RWPE2 (cell line): ENCODE measurements around the gene ADA.

Experiments
- ATAC-seq: fragments of 200-7000 bp; cut with Tn5 transposase; 3 replicates; pipeline ENCODE4 v1.9.1; 2021; ENCODE audit warnings: low read depth
- DNase-seq: peaks from one replicate; pipeline ENCODE4 v3.0.0-alpha.2; 2020; ENCODE audit warnings: low spot score
- H3K27ac ChIP-seq: fragments of 450-650 bp; 2 replicates; pipeline ENCODE4 v1.5.1; 2017; ENCODE audit warnings: mild to moderate bottlenecking; ENCODE audit not compliant: poor library complexity, severe bottlenecking
- H3K27me3 ChIP-seq: fragments of 250-450 bp; sonication (Bioruptor Pico); 2 replicates; pipeline ENCODE4 v1.5.1; 2021; ENCODE audit warnings: mild to moderate bottlenecking, moderate library complexity; ENCODE audit not compliant: insufficient read depth, poor library complexity, severe bottlenecking
- H3K36me3 ChIP-seq: fragments of 250-450 bp; sonication (Bioruptor Pico); 2 replicates; pipeline ENCODE4 v1.5.1; 2020; ENCODE audit warnings: low read depth, mild to moderate bottlenecking, moderate library complexity
- H3K4me1 ChIP-seq: fragments of 250-450 bp; sonication (Bioruptor Pico); 2 replicates; pipeline ENCODE4 v1.5.1; 2021; ENCODE audit warnings: mild to moderate bottlenecking, moderate library complexity; ENCODE audit not compliant: insufficient read depth, poor library complexity, severe bottlenecking
- H3K4me3 ChIP-seq: fragments of 250-450 bp; sonication (Bioruptor Pico); 2 replicates; pipeline ENCODE4 v1.5.1; 2021; ENCODE audit warnings: mild to moderate bottlenecking, moderate library complexity; ENCODE audit not compliant: severe bottlenecking
- H3K9me3 ChIP-seq: fragments of 250-450 bp; sonication (Bioruptor Pico); 2 replicates; pipeline ENCODE4 v1.5.1; 2021; ENCODE audit warnings: mild to moderate bottlenecking, moderate library complexity; ENCODE audit not compliant: severe bottlenecking
- TF ChIP-seq, protein P1 (sequence below): fragments of 450-650 bp; IDR thresholded peaks from one replicate; pipeline ENCODE4 v1.5.1; 2017; ENCODE audit warnings: mild to moderate bottlenecking, moderate library complexity; ENCODE audit not compliant: poor library complexity, severe bottlenecking

The ADA gene

DNA sequence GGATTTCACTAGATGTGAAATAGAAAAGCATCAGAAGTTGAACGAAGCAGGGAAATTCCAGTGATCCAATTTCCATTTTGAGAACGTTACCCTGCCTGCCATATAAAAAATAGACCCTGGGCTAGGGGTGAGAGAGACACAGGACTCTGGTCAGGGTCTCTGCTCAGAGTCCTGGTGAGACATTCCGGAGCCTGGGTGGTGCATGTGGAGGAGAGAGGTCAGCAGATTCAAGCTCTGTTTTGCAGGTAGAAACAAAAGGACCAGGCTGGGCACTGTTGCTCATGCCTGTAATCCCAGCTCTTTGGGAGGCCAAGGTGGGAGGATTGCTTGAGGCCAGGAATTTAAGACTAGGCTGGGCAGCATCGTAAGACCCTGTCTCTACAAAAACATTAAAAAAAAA lies 51.2 kb downstream of the ADA start:
- H3K36me3 ChIP-seq = no peaks in the 10 kb centered on the region
- no peaks in the 10 kb centered on the region for H3K9me3 ChIP-seq
- no peaks in the 10 kb centered on the region for H3K27me3 ChIP-seq
- no peak overlapping the region for H3K4me3 ChIP-seq
- TF ChIP-seq, protein P1, sequence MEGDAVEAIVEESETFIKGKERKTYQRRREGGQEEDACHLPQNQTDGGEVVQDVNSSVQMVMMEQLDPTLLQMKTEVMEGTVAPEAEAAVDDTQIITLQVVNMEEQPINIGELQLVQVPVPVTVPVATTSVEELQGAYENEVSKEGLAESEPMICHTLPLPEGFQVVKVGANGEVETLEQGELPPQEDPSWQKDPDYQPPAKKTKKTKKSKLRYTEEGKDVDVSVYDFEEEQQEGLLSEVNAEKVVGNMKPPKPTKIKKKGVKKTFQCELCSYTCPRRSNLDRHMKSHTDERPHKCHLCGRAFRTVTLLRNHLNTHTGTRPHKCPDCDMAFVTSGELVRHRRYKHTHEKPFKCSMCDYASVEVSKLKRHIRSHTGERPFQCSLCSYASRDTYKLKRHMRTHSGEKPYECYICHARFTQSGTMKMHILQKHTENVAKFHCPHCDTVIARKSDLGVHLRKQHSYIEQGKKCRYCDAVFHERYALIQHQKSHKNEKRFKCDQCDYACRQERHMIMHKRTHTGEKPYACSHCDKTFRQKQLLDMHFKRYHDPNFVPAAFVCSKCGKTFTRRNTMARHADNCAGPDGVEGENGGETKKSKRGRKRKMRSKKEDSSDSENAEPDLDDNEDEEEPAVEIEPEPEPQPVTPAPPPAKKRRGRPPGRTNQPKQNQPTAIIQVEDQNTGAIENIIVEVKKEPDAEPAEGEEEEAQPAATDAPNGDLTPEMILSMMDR = no peak
- ATAC-seq = no peak
- H3K27ac ChIP-seq = no peak overlapping the region
- peak; percentile 69 for DNase-seq
- H3K4me1 ChIP-seq = peaks cover 3% of the 10 kb centered on the region

DNA sequence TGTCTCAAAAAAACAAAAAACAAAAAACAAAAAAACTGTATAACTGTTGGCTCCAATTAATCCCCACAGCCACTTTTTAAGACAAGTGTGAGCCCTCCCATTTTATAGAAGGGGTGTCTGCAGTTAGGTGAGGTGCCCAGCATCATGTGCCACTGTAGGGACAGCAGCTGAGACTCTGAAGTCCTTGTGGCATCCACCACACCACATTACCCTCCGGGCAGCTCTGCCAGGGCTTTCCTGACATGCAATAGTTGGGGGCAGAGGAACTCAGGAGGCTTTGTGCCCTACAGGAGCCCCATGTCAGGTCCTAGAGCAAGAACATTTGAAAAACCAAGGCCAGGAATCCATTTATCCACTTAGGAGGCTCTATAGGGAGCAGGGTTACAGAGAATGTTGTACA lies 51.8 kb downstream of the ADA start:
- TF ChIP-seq, protein P1 = no peak

DNA sequence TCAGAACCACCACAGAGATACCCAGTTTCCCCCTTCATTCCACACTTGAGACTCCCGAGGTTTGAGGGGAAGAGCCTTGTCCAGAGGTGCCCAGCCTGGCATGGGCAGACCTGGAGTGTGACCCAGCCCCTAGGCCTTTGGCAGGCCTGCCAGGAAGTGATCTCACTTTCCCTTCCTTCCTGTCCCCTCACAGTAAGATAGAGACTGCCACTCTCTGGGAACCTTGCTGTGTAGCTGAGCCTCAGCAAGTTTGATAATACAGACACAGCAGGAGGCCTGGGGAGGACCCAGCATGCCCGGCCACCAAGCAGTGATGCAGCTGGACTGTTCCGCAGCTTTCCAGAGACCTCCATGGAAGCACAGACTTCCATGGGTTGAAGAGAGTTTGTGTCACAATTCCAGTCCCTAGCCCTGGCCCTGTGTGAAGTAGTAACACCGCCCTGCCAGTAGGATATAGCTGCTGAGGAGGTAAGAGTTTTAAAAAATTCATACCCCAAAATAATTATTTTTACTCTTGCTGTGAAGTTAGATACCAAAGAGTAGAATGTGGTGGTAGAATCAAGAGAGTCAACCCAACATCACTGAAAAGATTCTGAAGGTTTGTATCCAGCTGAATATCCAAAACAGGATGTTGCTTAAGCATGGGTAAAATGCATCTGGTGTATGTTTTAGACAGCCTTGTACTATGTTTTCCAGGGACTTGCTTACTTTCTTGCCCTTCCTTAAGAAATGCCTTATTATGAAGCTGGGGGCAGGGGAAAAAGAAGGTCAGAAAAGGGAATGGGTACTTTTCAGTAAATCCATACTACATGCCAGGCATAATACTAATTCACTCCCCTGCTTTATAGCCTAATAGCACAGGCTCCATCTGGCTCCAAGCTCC lies 52.8 kb downstream of the ADA start:
- peak; percentile 42 for ATAC-seq
- H3K27me3 ChIP-seq = no peaks in the 10 kb centered on the region
- peaks cover 3% of the 10 kb centered on the region for H3K4me1 ChIP-seq
- no peak overlapping the region for H3K27ac ChIP-seq
- no peaks in the 10 kb centered on the region for H3K36me3 ChIP-seq
- peak; percentile 66 for DNase-seq
- H3K4me3 ChIP-seq = no peak overlapping the region
- H3K9me3 ChIP-seq = no peaks in the 10 kb centered on the region
- TF ChIP-seq, protein P1 = no peak

More for the DNA sequence above, 51.8 kb downstream of the ADA start:
- H3K4me1 ChIP-seq = peaks cover 3% of the 10 kb centered on the region
- no peaks in the 10 kb centered on the region for H3K9me3 ChIP-seq
- no peak overlapping the region for H3K27ac ChIP-seq
- peak; percentile 63 for DNase-seq
- no peak overlapping the region for H3K4me3 ChIP-seq
- no peaks in the 10 kb centered on the region for H3K27me3 ChIP-seq
- ATAC-seq = no peak
- no peaks in the 10 kb centered on the region for H3K36me3 ChIP-seq

DNA sequence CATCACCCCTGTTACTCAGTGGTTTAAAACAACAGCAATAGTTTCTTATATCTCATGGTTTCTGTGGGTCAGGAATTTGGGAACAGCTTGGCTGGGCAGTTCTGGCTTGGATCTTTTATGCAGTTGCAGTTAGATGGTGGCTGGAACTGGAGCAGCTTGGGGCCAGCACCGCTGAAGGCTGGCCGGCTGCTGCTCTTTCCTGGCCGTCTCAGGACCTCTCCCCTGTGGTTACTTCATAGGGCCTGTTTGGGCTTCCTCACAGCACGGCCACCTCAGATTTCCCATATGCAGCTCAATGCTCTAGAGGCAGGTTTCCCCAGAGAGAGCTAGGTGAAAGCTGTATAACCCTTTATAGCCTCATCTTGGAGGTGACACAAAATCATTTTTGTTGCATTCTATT lies 53.6 kb downstream of the ADA start:
- TF ChIP-seq, protein P1 = no peak
- ATAC-seq (no peak), DNase-seq (peak; percentile 49)
- Histone ChIP-seq H3K27ac (no peak overlapping the region), H3K36me3 (no peaks in the 10 kb centered on the region), H3K4me1 (peaks cover 3% of the 10 kb centered on the region), H3K4me3 (no peak overlapping the region), H3K27me3 (no peaks in the 10 kb centered on the region), H3K9me3 (no peaks in the 10 kb centered on the region)

DNA sequence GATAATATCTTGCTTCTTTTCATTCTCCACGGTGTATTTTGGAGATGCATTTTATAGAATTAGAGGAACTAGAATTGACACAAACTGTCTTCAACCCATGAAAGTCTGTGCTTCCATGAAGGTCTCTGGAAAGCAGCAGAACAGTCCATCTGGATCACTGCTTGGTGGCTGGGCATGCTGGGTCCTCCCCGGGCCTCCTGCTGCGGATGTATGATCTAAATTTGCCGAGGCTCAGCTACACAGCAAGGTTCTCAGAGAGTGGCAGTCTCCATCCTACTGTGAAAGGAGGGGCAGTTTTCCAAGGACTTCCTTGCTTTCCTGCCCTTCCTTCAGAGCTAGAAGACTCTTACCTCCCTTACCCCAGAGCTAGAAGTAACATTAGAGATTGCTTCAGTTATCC lies 54.0 kb downstream of the ADA start:
- TF ChIP-seq, protein P1 = no peak
- Histone ChIP-seq H3K4me1 (peaks cover 3% of the 10 kb centered on the region), H3K4me3 (no peak overlapping the region), H3K27me3 (no peaks in the 10 kb centered on the region), H3K36me3 (no peaks in the 10 kb centered on the region), H3K9me3 (no peaks in the 10 kb centered on the region), H3K27ac (no peak overlapping the region)
- DNase-seq = no peak
- ATAC-seq = no peak
